Ectodermal cell (in vitro differentiated cells): ENCODE results near the gene MYPOP.

Experiments used
- H3K27ac ChIP-seq: 2 replicates; pipeline ENCODE4 v1.7.0; 2013; ENCODE audit warnings: mild to moderate bottlenecking, low read depth, low read length; ENCODE audit not compliant: insufficient read depth, poor library complexity, severe bottlenecking
- H3K27me3 ChIP-seq: 2 replicates; pipeline ENCODE4 v1.7.0; 2013; ENCODE audit warnings: mild to moderate bottlenecking, low read length; ENCODE audit not compliant: insufficient read depth, control insufficient read depth, poor library complexity, severe bottlenecking
- H3K36me3 ChIP-seq: one replicate; pipeline ENCODE4 v1.7.0; 2013; ENCODE audit warnings: low read length; ENCODE audit not compliant: control insufficient read depth, insufficient read depth
- H3K4me1 ChIP-seq: one replicate; pipeline ENCODE4 v1.7.0; 2013; ENCODE audit warnings: low read length; ENCODE audit not compliant: control insufficient read depth, insufficient read depth
- H3K4me3 ChIP-seq: 2 replicates; pipeline ENCODE4 v1.7.0; 2013; ENCODE audit warnings: low read depth, low read length, control low read depth; ENCODE audit not compliant: insufficient read depth
- H3K9me3 ChIP-seq: 2 replicates; pipeline ENCODE4 v1.7.0; 2013; ENCODE audit warnings: mild to moderate bottlenecking, low read length, moderate library complexity; ENCODE audit not compliant: control insufficient read depth
- WGBS, 2 experiments: methylation state at CpG; one replicate each; pipeline ENCODE4 v1.1.7; 2013; ENCODE audit warnings: missing lambda C conversion rate in 2 of 2; 5-methylcytosine and 5-hydroxymethylcytosine counted together

The MYPOP gene

GRCh38 chr19:45865269-45865948 is 37.0 kb downstream of the MYPOP start:
- Histone ChIP-seq H3K27me3 (peaks cover 27% of the 10 kb centered on the region), H3K4me1 (no peaks in the 10 kb centered on the region), H3K27ac (no peak overlapping the region), H3K9me3 (no peaks in the 10 kb centered on the region), H3K4me3 (no peak overlapping the region), H3K36me3 (no peaks in the 10 kb centered on the region)
- 78 to 85% methylated on average over 9 of the region's 9 CpGs for WGBS, 2 experiments

GRCh38 chr19:45864629-45865082 is 37.8 kb downstream of the MYPOP start:
- Histone ChIP-seq H3K27ac (no peak overlapping the region), H3K27me3 (peaks cover 27% of the 10 kb centered on the region), H3K36me3 (no peaks in the 10 kb centered on the region), H3K4me1 (no peaks in the 10 kb centered on the region), H3K4me3 (peak overlapping the region; percentile 53), H3K9me3 (no peaks in the 10 kb centered on the region)
- WGBS, 2 experiments: 12 to 16% methylated on average over 12 of the region's 12 CpGs

GRCh38 chr19:45863840-45864628 is 38.4 kb downstream of the MYPOP start, which contains the start of gene FOXA3:
TSS of gene FOXA3 (plus strand) at chr19:45864326. CDS start at chr19:45864457, 131 bp downstream.
- peak within 1 kb of the TSS; percentile 53 for H3K4me3 ChIP-seq
- H3K36me3 ChIP-seq: no peaks in the 10 kb centered on the region
- WGBS, 2 experiments: 2% methylated on average over 71 of the region's 71 CpGs
- no peak within 1 kb of the TSS for H3K27ac ChIP-seq
- peaks cover 27% of the 10 kb centered on the region for H3K27me3 ChIP-seq
- no peaks in the 10 kb centered on the region for H3K4me1 ChIP-seq
- H3K9me3 ChIP-seq: no peaks in the 10 kb centered on the region

GRCh38 chr19:45863335-45863839 is 39.0 kb downstream of the MYPOP start:
- no peak overlapping the region for H3K27ac ChIP-seq
- H3K9me3 ChIP-seq: no peaks in the 10 kb centered on the region
- 7% methylated on average over 22 of the region's 22 CpGs for WGBS, 2 experiments
- H3K36me3 ChIP-seq: no peaks in the 10 kb centered on the region
- H3K27me3 ChIP-seq: peaks cover 27% of the 10 kb centered on the region
- no peaks in the 10 kb centered on the region for H3K4me1 ChIP-seq
- peak overlapping the region; percentile 53 for H3K4me3 ChIP-seq

GRCh38 chr19:45862564-45863334 is 39.7 kb downstream of the MYPOP start, which contains the start of gene SYMPK:
TSS of gene SYMPK (minus strand) at chr19:45863147. CDS start at chr19:45854495, 8,652 bp downstream.
- Histone ChIP-seq H3K27me3 (peaks cover 27% of the 10 kb centered on the region), H3K9me3 (no peaks in the 10 kb centered on the region), H3K4me1 (no peaks in the 10 kb centered on the region), H3K36me3 (no peaks in the 10 kb centered on the region), H3K27ac (peak within 1 kb of the TSS; percentile 84), H3K4me3 (peak within 1 kb of the TSS; percentile 82)
- 0% methylated on average over 65 of the region's 65 CpGs for WGBS, 2 experiments

- H3K4me1 ChIP-seq: no peaks in the 10 kb centered on the region
- H3K4me3 ChIP-seq: peak overlapping the region; percentile 82
- no peaks in the 10 kb centered on the region for H3K36me3 ChIP-seq
- H3K27me3 ChIP-seq: peaks cover 27% of the 10 kb centered on the region
- WGBS, 2 experiments: 3% methylated on average over 11 of the region's 11 CpGs
- H3K27ac ChIP-seq: peak overlapping the region; percentile 84
- H3K9me3 ChIP-seq: no peaks in the 10 kb centered on the region
Observed at GRCh38 chr19:45862271-45862563, 40.2 kb downstream of the MYPOP start.

- WGBS, 2 experiments: 90 to 95% methylated on average over 13 to 14 of the region's 15 CpGs
- Histone ChIP-seq H3K27me3 (peaks cover 24% of the 10 kb centered on the region), H3K4me3 (no peak overlapping the region), H3K9me3 (no peaks in the 10 kb centered on the region), H3K27ac (no peak overlapping the region), H3K36me3 (no peaks in the 10 kb centered on the region), H3K4me1 (no peaks in the 10 kb centered on the region)
Observed at GRCh38 chr19:45860359-45861259, 41.8 kb downstream of the MYPOP start.

GRCh38 chr19:45854167-45854778 is 48.1 kb downstream of the MYPOP start:
- Histone ChIP-seq H3K4me1 (no peaks in the 10 kb centered on the region), H3K36me3 (peaks cover 22% of the 10 kb centered on the region), H3K27ac (no peak overlapping the region), H3K9me3 (no peaks in the 10 kb centered on the region), H3K4me3 (no peak overlapping the region), H3K27me3 (no peaks in the 10 kb centered on the region)
- WGBS, 2 experiments: 95% methylated on average over 16 of the region's 16 CpGs

- H3K9me3 ChIP-seq: no peaks in the 10 kb centered on the region
- H3K4me3 ChIP-seq: no peak overlapping the region
- H3K4me1 ChIP-seq: no peaks in the 10 kb centered on the region
- 91 to 93% methylated on average over 7 of the region's 7 CpGs for WGBS, 2 experiments
- H3K27me3 ChIP-seq: no peaks in the 10 kb centered on the region
- H3K27ac ChIP-seq: no peak overlapping the region
- peaks cover 32% of the 10 kb centered on the region for H3K36me3 ChIP-seq
Observed at GRCh38 chr19:45852983-45853382, 49.4 kb downstream of the MYPOP start.
